Panc1 (cell line): ENCODE results near the gene MED13L. TPM values are rescaled to one million over a fixed set of nuclear protein-coding genes. Genes with fewer than 3 reads are reported as not detected.

ENCODE experiments used
- ATAC-seq: fragments of 200-7000 bp; cut with Tn5 transposase; 2 replicates; pipeline ENCODE4 v1.9.1; 2020; ENCODE audit warnings: mild to moderate bottlenecking, moderate library complexity
- BruUV-seq: library from RNA; stranded (reverse); fragments of 400-500 nt; replicated peaks from 2 replicates; lab custom pipeline; 2021; lab: Mats Ljungman, UMichigan
- CTCF ChIA-PET: fragments of 300-600 bp; sonication (Branson Sonifier 250); formaldehyde crosslinking; loops from one replicate; lab custom pipeline; 2022; ENCODE audit warnings: antibody characterized with exemption; lab: Charles Lee
- POLR2A ChIA-PET: fragments of 300-600 bp; sonication (Branson Sonifier 250); formaldehyde crosslinking; loops from one replicate; lab custom pipeline; 2022; ENCODE audit warnings: antibody characterized with exemption; lab: Charles Lee
- DNase-seq: peaks from one replicate; pipeline ENCODE4 v3.0.0-alpha.2; 2010; ENCODE audit warnings: low read depth, low spot score
- H3K27ac ChIP-seq: 2 replicates; pipeline ENCODE4 v1.5.1; 2011; ENCODE audit warnings: mild to moderate bottlenecking, low read length, inconsistent platforms
- H3K27me3 ChIP-seq: fragments of 200-500 bp; sonication (Bioruptor generic); 2 replicates; pipeline ENCODE4 v1.6.0; 2014; ENCODE audit warnings: low read length, inconsistent platforms; ENCODE audit not compliant: control insufficient read depth, insufficient read depth
- H3K36me3 ChIP-seq: fragments of 200-500 bp; sonication (Bioruptor generic); 2 replicates; pipeline ENCODE4 v1.5.1; 2014; ENCODE audit warnings: inconsistent platforms, mild to moderate bottlenecking, low read length, moderate library complexity; ENCODE audit not compliant: control insufficient read depth, insufficient read depth
- H3K4me1 ChIP-seq: 2 replicates; pipeline ENCODE4 v1.5.1; 2011; ENCODE audit warnings: inconsistent platforms, mild to moderate bottlenecking, low read length, moderate library complexity; ENCODE audit not compliant: control insufficient read depth, insufficient read depth
- H3K4me3 ChIP-seq, 2 experiments: 2 replicates each; pipeline ENCODE4 v1.5.1; 2011 to 2012; ENCODE audit warnings: low read depth in 2 of 2, low read length in 2 of 2, mild to moderate bottlenecking in 2 of 2, inconsistent platforms in 1 of 2, moderate library complexity in 1 of 2
- H3K9me3 ChIP-seq: fragments of 200-500 bp; sonication (Bioruptor generic); 2 replicates; pipeline ENCODE4 v1.5.1; 2014; ENCODE audit warnings: low read depth, mild to moderate bottlenecking, inconsistent platforms, low read length, moderate library complexity; ENCODE audit not compliant: control insufficient read depth, insufficient read depth
- POLR2AphosphoS5 ChIP-seq: IDR thresholded peaks from 2 replicates; pipeline ENCODE4 v1.6.1; 2012; ENCODE audit warnings: mild to moderate bottlenecking, low read depth, low read length, moderate library complexity
- SIN3A ChIP-seq: IDR thresholded peaks from 2 replicates; pipeline ENCODE4 v1.6.1; 2012; ENCODE audit warnings: low read depth, mild to moderate bottlenecking, low read length, moderate library complexity, borderline replicate concordance; ENCODE audit not compliant: insufficient read depth
- TCF7L2 ChIP-seq: IDR thresholded peaks from 2 replicates; pipeline ENCODE4 v1.6.1; 2011; ENCODE audit warnings: mild to moderate bottlenecking, low read depth, low read length, inconsistent platforms
- in situ Hi-C: cut with HindIII; loops from 2 replicates; pipeline ENCODE4 v1.10.0; 2016; ENCODE audit warnings: low sequenced_read_pairs, low pct_unique_long_range_greater_than_20kb
- intact Hi-C: fragments of 100-400 bp; cut with micrococcal nuclease; formaldehyde crosslinking; loops from one replicate; pipeline ENCODE4 v1.10.0; 2022; ENCODE audit not compliant: unreplicated experiment
- total RNA-seq: library from RNA; stranded (reverse); gene quantifications from one replicate; pipeline ENCODE4 v1.2.1, GENCODE V29; 2021; ENCODE audit not compliant: unreplicated experiment
- TF ChIP-seq, protein P1 (sequence below): fragments of 450-650 bp; IDR thresholded peaks from 2 replicates; pipeline ENCODE4 v1.5.1; 2017; ENCODE audit warnings: mild to moderate bottlenecking
- TF ChIP-seq, protein P2 (sequence below), 2 experiments: IDR thresholded peaks; 2 replicates each; pipeline ENCODE4 v1.6.1; 2011 to 2012; ENCODE audit warnings: low read depth in 2 of 2, control low read depth in 1 of 2, low read length in 1 of 2, mild to moderate bottlenecking in 1 of 2, moderate library complexity in 1 of 2; ENCODE audit not compliant: insufficient read depth in 1 of 2

MED13L gene
- total RNA-seq, 1 experiment from 2014 or later: 170 TPM

DNA sequence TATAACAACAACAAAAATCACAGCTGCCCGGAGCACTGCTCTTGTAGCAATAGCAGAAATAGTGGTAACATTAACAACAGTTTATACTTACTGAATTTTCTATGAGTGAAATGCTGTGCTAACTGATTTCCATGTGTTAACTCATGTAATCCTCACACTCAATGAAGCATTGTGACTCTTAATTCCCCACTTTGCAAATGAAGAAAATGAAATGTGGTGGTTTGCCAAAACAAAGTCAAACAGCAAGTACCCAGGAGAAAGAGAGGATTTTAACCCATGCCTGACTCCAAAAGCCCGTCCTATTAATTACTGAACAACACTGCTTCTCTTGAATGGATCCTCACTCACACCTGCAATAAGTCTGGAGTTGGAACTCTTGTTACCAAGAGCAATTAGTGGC is 123.5 kb downstream of the MED13L start:
- no peaks in the 10 kb centered on the region for H3K27me3 ChIP-seq
- intact Hi-C loops (no loop called here), in situ Hi-C loops (no loop called here)
- no peaks in the 10 kb centered on the region for H3K36me3 ChIP-seq
- DNase-seq (no peak), ATAC-seq (no peak)
- POLR2A ChIA-PET: no interaction called here
- no TSS peak for BruUV-seq
- H3K4me3 ChIP-seq: no peak overlapping the region
- TF ChIP-seq POLR2AphosphoS5: no peak
- TF ChIP-seq, protein P1, sequence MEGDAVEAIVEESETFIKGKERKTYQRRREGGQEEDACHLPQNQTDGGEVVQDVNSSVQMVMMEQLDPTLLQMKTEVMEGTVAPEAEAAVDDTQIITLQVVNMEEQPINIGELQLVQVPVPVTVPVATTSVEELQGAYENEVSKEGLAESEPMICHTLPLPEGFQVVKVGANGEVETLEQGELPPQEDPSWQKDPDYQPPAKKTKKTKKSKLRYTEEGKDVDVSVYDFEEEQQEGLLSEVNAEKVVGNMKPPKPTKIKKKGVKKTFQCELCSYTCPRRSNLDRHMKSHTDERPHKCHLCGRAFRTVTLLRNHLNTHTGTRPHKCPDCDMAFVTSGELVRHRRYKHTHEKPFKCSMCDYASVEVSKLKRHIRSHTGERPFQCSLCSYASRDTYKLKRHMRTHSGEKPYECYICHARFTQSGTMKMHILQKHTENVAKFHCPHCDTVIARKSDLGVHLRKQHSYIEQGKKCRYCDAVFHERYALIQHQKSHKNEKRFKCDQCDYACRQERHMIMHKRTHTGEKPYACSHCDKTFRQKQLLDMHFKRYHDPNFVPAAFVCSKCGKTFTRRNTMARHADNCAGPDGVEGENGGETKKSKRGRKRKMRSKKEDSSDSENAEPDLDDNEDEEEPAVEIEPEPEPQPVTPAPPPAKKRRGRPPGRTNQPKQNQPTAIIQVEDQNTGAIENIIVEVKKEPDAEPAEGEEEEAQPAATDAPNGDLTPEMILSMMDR: no peak
- no peak for TF ChIP-seq SIN3A
- TF ChIP-seq TCF7L2: no peak
- TF ChIP-seq, protein P2, sequence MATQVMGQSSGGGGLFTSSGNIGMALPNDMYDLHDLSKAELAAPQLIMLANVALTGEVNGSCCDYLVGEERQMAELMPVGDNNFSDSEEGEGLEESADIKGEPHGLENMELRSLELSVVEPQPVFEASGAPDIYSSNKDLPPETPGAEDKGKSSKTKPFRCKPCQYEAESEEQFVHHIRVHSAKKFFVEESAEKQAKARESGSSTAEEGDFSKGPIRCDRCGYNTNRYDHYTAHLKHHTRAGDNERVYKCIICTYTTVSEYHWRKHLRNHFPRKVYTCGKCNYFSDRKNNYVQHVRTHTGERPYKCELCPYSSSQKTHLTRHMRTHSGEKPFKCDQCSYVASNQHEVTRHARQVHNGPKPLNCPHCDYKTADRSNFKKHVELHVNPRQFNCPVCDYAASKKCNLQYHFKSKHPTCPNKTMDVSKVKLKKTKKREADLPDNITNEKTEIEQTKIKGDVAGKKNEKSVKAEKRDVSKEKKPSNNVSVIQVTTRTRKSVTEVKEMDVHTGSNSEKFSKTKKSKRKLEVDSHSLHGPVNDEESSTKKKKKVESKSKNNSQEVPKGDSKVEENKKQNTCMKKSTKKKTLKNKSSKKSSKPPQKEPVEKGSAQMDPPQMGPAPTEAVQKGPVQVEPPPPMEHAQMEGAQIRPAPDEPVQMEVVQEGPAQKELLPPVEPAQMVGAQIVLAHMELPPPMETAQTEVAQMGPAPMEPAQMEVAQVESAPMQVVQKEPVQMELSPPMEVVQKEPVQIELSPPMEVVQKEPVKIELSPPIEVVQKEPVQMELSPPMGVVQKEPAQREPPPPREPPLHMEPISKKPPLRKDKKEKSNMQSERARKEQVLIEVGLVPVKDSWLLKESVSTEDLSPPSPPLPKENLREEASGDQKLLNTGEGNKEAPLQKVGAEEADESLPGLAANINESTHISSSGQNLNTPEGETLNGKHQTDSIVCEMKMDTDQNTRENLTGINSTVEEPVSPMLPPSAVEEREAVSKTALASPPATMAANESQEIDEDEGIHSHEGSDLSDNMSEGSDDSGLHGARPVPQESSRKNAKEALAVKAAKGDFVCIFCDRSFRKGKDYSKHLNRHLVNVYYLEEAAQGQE (IDR thresholded peaks at IDR 0.05; ENCODE audit: insufficient read depth in 1 of 2, low read depth in 2 of 2, low read length in 1 of 2): no peak
- no peaks in the 10 kb centered on the region for H3K9me3 ChIP-seq
- peaks cover 67% of the 10 kb centered on the region for H3K4me1 ChIP-seq
- H3K27ac ChIP-seq: 0 out of 2 replicates have a peak overlapping the region, but pooled peaks have one; percentile 30
- CTCF ChIA-PET: no interaction called here

DNA sequence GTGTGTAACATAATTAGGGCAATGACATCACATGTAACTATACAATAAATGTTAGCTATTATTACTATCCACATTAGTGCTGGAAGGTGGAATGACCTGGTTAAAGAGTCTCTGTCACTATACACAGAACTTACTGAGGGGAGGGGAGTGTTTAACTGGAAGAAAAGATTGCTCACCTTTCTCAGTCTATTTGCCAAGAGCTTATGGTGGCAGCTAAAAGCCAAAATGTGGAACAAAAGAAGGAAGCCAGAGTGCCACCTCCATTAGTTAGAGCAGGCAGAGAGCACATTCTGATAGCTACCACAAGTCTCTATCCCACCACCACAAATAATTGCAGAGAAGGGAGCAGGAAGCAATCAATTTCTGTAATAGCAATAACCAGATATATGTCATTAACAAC is 124.4 kb downstream of the MED13L start:
- no peak overlapping the region for H3K27ac ChIP-seq
- no peaks in the 10 kb centered on the region for H3K36me3 ChIP-seq
- ATAC-seq (no peak), DNase-seq (no peak)
- intact Hi-C loops: no loop called here
- POLR2A ChIA-PET: interaction anchor here (0.7 kb wide), 1 partner anchor 74 kb away, joined by 3 read pairs; no protein-coding TSS in a partner anchor
- CTCF ChIA-PET: interaction anchor here (0.7 kb wide), 1 partner anchor 194 kb away, joined by 3 read pairs; no protein-coding TSS in a partner anchor
- BruUV-seq: no TSS peak
- TF ChIP-seq POLR2AphosphoS5 (no peak), SIN3A (no peak), TCF7L2 (no peak)
- TF ChIP-seq, protein P2 (IDR thresholded peaks at IDR 0.05; ENCODE audit: insufficient read depth in 1 of 2, low read depth in 2 of 2, low read length in 1 of 2): no peak
- TF ChIP-seq, protein P1: no peak
- H3K9me3 ChIP-seq: no peaks in the 10 kb centered on the region
- no peaks in the 10 kb centered on the region for H3K27me3 ChIP-seq
- peaks cover 62% of the 10 kb centered on the region for H3K4me1 ChIP-seq
- H3K4me3 ChIP-seq: no peak overlapping the region
- in situ Hi-C loops: no loop called here
